Breast epithelium (tissue), 3 donors: ENCODE data around the gene TRAF5.

Source experiments
- CTCF ChIP-seq, 3 donors: fragments of 450-650 bp; IDR thresholded peaks; one replicate each; pipeline ENCODE4 v1.5.1; 2016 to 2017; ENCODE audit warnings: antibody characterized with exemption in 3 of 3, mild to moderate bottlenecking in 3 of 3, moderate library complexity in 3 of 3
- POLR2A ChIP-seq: fragments of 450-650 bp; IDR thresholded peaks from one replicate; pipeline ENCODE4 v1.6.1; 2016; ENCODE audit warnings: antibody characterized with exemption, mild to moderate bottlenecking, moderate library complexity
- POLR2AphosphoS5 ChIP-seq, 3 donors: sonication (generic); formaldehyde crosslinking; IDR thresholded peaks; one replicate each; pipeline ENCODE4 v1.6.1; 2017; ENCODE audit warnings: antibody characterized with exemption in 3 of 3

GRCh38 chr1:211327346-211327921 is 801 bp downstream of the TRAF5 start:
- no peak for TF ChIP-seq POLR2A
- no peak for TF ChIP-seq CTCF (IDR thresholded peaks at IDR 0.05)
- peak in 1 of 3 donors; percentile 21 for TF ChIP-seq POLR2AphosphoS5 (IDR thresholded peaks at IDR 0.05)
